Skin epidermis (tissue), 12 donors: ENCODE data around the gene TEAD4.
A peak's percentile ranks its signal among the peaks of the same experiment; 100 is the strongest.

Experiments used
- H3K27ac ChIP-seq, 21 experiments: fragments of 200-600 bp; sonication (generic) in 11 of 21; one replicate each; pipeline ENCODE4 v1.5.0; 2020; ENCODE audit warnings: mild to moderate bottlenecking in 3 of 21, inconsistent platforms in 2 of 21, moderate library complexity in 2 of 21
- H3K4me3 ChIP-seq, 7 experiments: fragments of 200-600 bp; sonication (generic) in 2 of 7; one replicate each; pipeline ENCODE4 v1.5.0; 2020; ENCODE audit warnings: inconsistent platforms in 2 of 7, mild to moderate bottlenecking in 2 of 7, moderate library complexity in 1 of 7

TEAD4 gene

GRCh38 chr12:2959192-2959504 lies at the start of gene TEAD4:
TSS of gene TEAD4 (plus strand) at chr12:2959397.
- Histone ChIP-seq H3K27ac (peak within 1 kb of the TSS; percentile 49 to 91 (median 81)), H3K4me3 (peak within 1 kb of the TSS; percentile 46 to 60 (median 54))

GRCh38 chr12:2912216-2912575 lies 47.0 kb upstream of the TEAD4 start:
- H3K4me3 ChIP-seq, result no peak overlapping the region

GRCh38 chr12:2919249-2919648 lies 39.9 kb upstream of the TEAD4 start:
- no peak overlapping the region for H3K4me3 ChIP-seq
- H3K27ac ChIP-seq, result no peak overlapping the region

More at GRCh38 chr12:2912216-2912575, 47.0 kb upstream of the TEAD4 start:
- peak overlapping the region in 1 of 21 experiments; percentile 24 for H3K27ac ChIP-seq

- Histone ChIP-seq H3K4me3 (no peak overlapping the region), H3K27ac (no peak overlapping the region)
Observed at GRCh38 chr12:2922329-2922728, 36.9 kb upstream of the TEAD4 start.

GRCh38 chr12:2923057-2923456 lies 36.1 kb upstream of the TEAD4 start:
- H3K27ac ChIP-seq, result no peak overlapping the region
- H3K4me3 ChIP-seq, result no peak overlapping the region

GRCh38 chr12:2924019-2924418 lies 35.2 kb upstream of the TEAD4 start:
- H3K4me3 ChIP-seq, result no peak overlapping the region
- no peak overlapping the region for H3K27ac ChIP-seq

- H3K27ac ChIP-seq, result peak overlapping the region in 1 of 21 experiments; percentile 24
- H3K4me3 ChIP-seq, result no peak overlapping the region
Observed at GRCh38 chr12:2925322-2925995, 33.7 kb upstream of the TEAD4 start.

GRCh38 chr12:2930865-2931264 lies 28.3 kb upstream of the TEAD4 start:
- Histone ChIP-seq H3K27ac (no peak overlapping the region), H3K4me3 (no peak overlapping the region)

GRCh38 chr12:2933586-2933985 lies 25.6 kb upstream of the TEAD4 start:
- H3K4me3 ChIP-seq, result no peak overlapping the region

GRCh38 chr12:2934371-2934770 lies 24.8 kb upstream of the TEAD4 start:
- H3K27ac ChIP-seq, result no peak overlapping the region
- no peak overlapping the region for H3K4me3 ChIP-seq

More at GRCh38 chr12:2933586-2933985, 25.6 kb upstream of the TEAD4 start:
- no peak overlapping the region for H3K27ac ChIP-seq

GRCh38 chr12:2936301-2936700 lies 22.9 kb upstream of the TEAD4 start:
- H3K27ac ChIP-seq, result no peak overlapping the region
- no peak overlapping the region for H3K4me3 ChIP-seq

- H3K4me3 ChIP-seq, result no peak overlapping the region
- no peak overlapping the region for H3K27ac ChIP-seq
Observed at GRCh38 chr12:2937500-2937899, 21.7 kb upstream of the TEAD4 start.

- no peak overlapping the region for H3K27ac ChIP-seq
- no peak overlapping the region for H3K4me3 ChIP-seq
Observed at GRCh38 chr12:2939191-2939590, 20.0 kb upstream of the TEAD4 start.

GRCh38 chr12:2940564-2940963 lies 18.6 kb upstream of the TEAD4 start:
- Histone ChIP-seq H3K27ac (no peak overlapping the region), H3K4me3 (no peak overlapping the region)

GRCh38 chr12:2941524-2941923 lies 17.7 kb upstream of the TEAD4 start:
- H3K4me3 ChIP-seq, result no peak overlapping the region
- H3K27ac ChIP-seq, result no peak overlapping the region

GRCh38 chr12:2944401-2945047 lies 14.7 kb upstream of the TEAD4 start:
- Histone ChIP-seq H3K4me3 (peak overlapping the region in 1 of 7 experiments; percentile 5), H3K27ac (no peak overlapping the region)

- Histone ChIP-seq H3K4me3 (no peak overlapping the region), H3K27ac (no peak overlapping the region)
Observed at GRCh38 chr12:2949411-2949810, 9.8 kb upstream of the TEAD4 start.

- Histone ChIP-seq H3K27ac (no peak overlapping the region), H3K4me3 (no peak overlapping the region)
Observed at GRCh38 chr12:2955888-2956287, 3.3 kb upstream of the TEAD4 start.

GRCh38 chr12:2957816-2958431 lies 1.3 kb upstream of the TEAD4 start:
- H3K4me3 ChIP-seq, result peak overlapping the region; percentile 46 to 60 (median 54)
- H3K27ac ChIP-seq, result peak overlapping the region in 17 of 21 experiments; percentile 49 to 91 (median 83)

- Histone ChIP-seq H3K27ac (peak overlapping the region in 20 of 21 experiments; percentile 49 to 91 (median 82)), H3K4me3 (peak overlapping the region; percentile 46 to 60 (median 54))
Observed at GRCh38 chr12:2958432-2959191, 585 bp upstream of the TEAD4 start.
